Skeletal muscle tissue (tissue), 4 donors: ENCODE measurements around the gene ABLIM3. TPM values are rescaled to one million over a fixed set of nuclear protein-coding genes. Genes with fewer than 3 reads are reported as not detected.

ENCODE experiments used
- H3K27ac ChIP-seq: one replicate; pipeline ENCODE4 v1.7.0; 2013; ENCODE audit warnings: mild to moderate bottlenecking, low read depth, low read length, inconsistent platforms
- H3K27me3 ChIP-seq, 3 donors: one replicate each; pipeline ENCODE4 v1.7.0; 2013; ENCODE audit warnings: low read length in 3 of 3; ENCODE audit not compliant: control insufficient read depth in 3 of 3, insufficient read depth in 3 of 3
- H3K36me3 ChIP-seq, 3 donors: one replicate each; pipeline ENCODE4 v1.7.0; 2013; ENCODE audit warnings: low read length in 3 of 3; ENCODE audit not compliant: control insufficient read depth in 3 of 3, insufficient read depth in 3 of 3
- H3K4me1 ChIP-seq, 3 donors: one replicate each; pipeline ENCODE4 v1.7.0; 2013; ENCODE audit warnings: low read length in 3 of 3, mild to moderate bottlenecking in 3 of 3; ENCODE audit not compliant: control insufficient read depth in 3 of 3, insufficient read depth in 3 of 3
- H3K4me3 ChIP-seq, 3 donors: one replicate each; pipeline ENCODE4 v1.7.0; 2013; ENCODE audit warnings: low read length in 3 of 3
- H3K9ac ChIP-seq, 3 donors: one replicate each; pipeline ENCODE4 v1.7.0; 2013; ENCODE audit warnings: low read length in 3 of 3, mild to moderate bottlenecking in 3 of 3, moderate library complexity in 2 of 3, low read depth in 1 of 3
- H3K9me3 ChIP-seq, 3 donors: one replicate each; pipeline ENCODE4 v1.7.0; 2013; ENCODE audit warnings: low read length in 3 of 3; ENCODE audit not compliant: control insufficient read depth in 3 of 3
- total RNA-seq: library from RNA; depleted of rRNA; stranded (reverse); fragments of >200 nt; gene quantifications from one replicate; pipeline ENCODE4 v1.2.3, GENCODE V29; 2014
- donor health status: Osteomylitis.

Gene ABLIM3
- total RNA-seq, 1 donor from 2014 or later, result 15.1 TPM

- no peak overlapping the region for H3K9ac ChIP-seq
Measured at GRCh38 chr5:149166591-149167100, 25.4 kb downstream of the ABLIM3 start.

DNA sequence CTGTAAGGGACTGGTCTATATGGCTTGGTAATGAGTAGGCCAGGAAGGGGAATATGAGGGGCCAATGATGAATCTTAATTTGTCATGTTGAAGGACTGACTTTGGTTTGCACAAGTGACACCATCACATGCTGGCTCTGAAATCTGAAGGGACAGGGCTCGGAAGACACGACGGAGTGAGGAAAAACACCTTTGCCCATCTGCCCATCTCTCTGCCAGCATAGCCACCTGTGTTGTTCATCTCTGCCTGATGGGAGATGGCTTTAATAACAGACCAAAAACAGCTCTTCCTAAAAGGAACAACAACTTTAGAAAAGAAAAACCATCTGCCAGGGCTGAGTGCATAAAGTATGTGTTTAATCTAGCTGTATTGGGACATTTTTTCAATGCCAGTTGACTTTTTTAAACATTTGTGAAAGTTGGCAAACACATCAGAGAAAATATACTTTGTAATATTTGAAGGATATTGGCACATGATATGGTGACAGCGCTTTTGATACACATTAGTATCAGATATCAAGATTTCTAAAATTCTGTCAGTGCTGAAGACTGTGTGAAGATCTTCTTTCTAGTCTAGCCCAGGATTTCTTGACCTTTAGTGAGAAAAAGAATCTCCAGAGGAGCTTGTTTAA, 27.1 kb downstream of the ABLIM3 start:
- H3K9ac ChIP-seq, result no peak overlapping the region
- H3K4me1 ChIP-seq, result peaks cover 10 to 14% (median 12%) of the 10 kb centered on the region in 3 donors
- no peaks in the 10 kb centered on the region for H3K36me3 ChIP-seq
- H3K27me3 ChIP-seq, result no peaks in the 10 kb centered on the region
- no peak overlapping the region for H3K27ac ChIP-seq
- no peak overlapping the region for H3K4me3 ChIP-seq
- no peaks in the 10 kb centered on the region for H3K9me3 ChIP-seq

More at GRCh38 chr5:149166591-149167100, 25.4 kb downstream of the ABLIM3 start:
- Histone ChIP-seq H3K36me3 (no peaks in the 10 kb centered on the region), H3K27ac (no peak overlapping the region), H3K27me3 (no peaks in the 10 kb centered on the region), H3K4me3 (no peak overlapping the region), H3K9me3 (no peaks in the 10 kb centered on the region), H3K4me1 (peaks cover 4 to 10% (median 9%) of the 10 kb centered on the region in 3 donors)

DNA sequence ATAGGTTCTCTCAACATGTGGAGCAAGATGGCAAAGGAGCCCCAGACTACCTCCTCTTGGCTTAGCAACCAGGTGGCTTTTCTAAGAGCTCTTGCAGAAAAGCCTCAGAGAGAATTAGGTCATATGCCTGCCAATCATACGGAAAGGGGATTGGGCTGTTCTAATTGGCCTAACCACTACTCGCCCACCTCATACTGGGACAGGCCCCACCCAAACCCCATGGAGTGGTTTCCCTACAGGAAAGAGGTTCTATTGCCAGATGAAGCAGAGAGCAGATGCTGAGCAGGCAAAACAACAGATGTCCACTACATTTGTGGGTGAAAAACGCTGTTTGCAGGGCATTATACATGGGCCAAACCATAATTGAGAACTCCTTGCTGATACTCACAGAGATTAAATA, 29.0 kb downstream of the ABLIM3 start:
- Histone ChIP-seq H3K27me3 (no peaks in the 10 kb centered on the region), H3K27ac (no peak overlapping the region), H3K9me3 (no peaks in the 10 kb centered on the region), H3K36me3 (no peaks in the 10 kb centered on the region), H3K9ac (no peak overlapping the region), H3K4me1 (peaks cover 24 to 25% (median 24%) of the 10 kb centered on the region in 3 donors), H3K4me3 (peak overlapping the region in 1 of 3 donors; percentile 1)

DNA sequence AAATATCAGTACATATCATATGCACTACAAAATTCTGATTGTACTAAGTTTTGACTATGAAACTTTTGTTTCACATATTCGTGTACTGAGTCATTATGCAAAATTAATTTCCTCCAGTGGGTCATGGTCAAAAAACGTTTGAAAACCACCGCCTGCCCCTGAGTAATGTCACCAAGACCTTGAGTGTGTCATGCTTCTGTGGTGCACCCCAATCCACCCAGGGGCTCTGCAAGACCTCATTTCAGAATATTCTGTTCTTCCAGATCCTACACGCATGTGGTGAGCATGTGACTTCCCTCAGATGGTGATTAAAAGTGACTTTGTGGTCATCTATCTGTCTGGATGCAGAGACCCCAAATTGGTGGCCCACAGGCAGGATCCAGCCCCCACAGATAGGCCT, 31.0 kb downstream of the ABLIM3 start:
- H3K4me3 ChIP-seq, result no peak overlapping the region
- no peaks in the 10 kb centered on the region for H3K27me3 ChIP-seq
- H3K9me3 ChIP-seq, result no peaks in the 10 kb centered on the region
- no peak overlapping the region for H3K9ac ChIP-seq
- H3K27ac ChIP-seq, result peak overlapping the region; percentile 67
- H3K4me1 ChIP-seq, result peaks cover 35 to 44% (median 38%) of the 10 kb centered on the region in 3 donors
- H3K36me3 ChIP-seq, result no peaks in the 10 kb centered on the region

DNA sequence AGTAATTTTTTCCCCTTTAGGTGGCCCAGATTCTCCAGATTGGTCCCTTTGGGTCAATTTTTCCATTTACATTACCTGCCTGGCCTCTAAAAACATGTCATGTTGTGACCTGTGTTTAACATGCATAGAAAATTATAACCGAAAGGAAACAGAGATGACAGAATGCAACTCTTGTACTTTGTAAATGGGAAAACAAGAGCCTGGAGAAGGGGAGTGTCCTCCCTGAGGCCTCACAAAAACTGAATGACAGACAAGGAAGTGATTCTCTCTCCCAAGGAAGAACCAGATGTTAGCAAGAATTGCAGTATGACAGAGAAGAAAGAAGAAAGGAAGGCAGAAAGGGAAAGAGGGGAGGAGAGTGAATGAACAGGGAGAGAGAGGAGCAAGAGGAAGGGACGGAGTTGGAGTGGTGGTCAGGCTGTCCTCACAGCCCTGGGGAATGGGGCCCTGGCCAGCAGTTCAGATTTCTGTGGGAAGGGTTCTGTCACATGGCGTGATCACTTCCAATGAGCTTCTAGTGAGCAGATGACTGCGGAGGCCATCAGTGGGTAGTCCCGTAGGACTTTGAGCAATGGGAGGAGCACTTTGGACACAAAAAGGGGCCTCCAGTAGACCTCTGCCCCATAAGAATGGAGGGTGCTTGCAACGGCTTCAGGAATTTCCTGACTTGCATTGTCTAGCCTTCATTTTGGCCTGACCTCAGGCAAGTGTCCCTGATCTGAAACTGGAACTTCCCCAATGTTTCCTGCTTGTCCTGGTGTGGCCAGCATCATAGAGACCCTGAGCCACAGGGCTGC, 31.6 kb downstream of the ABLIM3 start:
- Histone ChIP-seq H3K9ac (no peak overlapping the region), H3K27ac (peak overlapping the region; percentile 67), H3K4me3 (no peak overlapping the region), H3K36me3 (no peaks in the 10 kb centered on the region), H3K9me3 (no peaks in the 10 kb centered on the region), H3K27me3 (no peaks in the 10 kb centered on the region), H3K4me1 (peaks cover 35 to 46% (median 39%) of the 10 kb centered on the region in 3 donors)

- Histone ChIP-seq H3K4me3 (no peak overlapping the region), H3K27me3 (no peaks in the 10 kb centered on the region), H3K36me3 (no peaks in the 10 kb centered on the region), H3K9ac (no peak overlapping the region), H3K9me3 (no peaks in the 10 kb centered on the region), H3K4me1 (peaks cover 40 to 50% (median 49%) of the 10 kb centered on the region in 3 donors), H3K27ac (peak overlapping the region; percentile 72)
Measured at GRCh38 chr5:149174847-149175234, 33.5 kb downstream of the ABLIM3 start.

DNA sequence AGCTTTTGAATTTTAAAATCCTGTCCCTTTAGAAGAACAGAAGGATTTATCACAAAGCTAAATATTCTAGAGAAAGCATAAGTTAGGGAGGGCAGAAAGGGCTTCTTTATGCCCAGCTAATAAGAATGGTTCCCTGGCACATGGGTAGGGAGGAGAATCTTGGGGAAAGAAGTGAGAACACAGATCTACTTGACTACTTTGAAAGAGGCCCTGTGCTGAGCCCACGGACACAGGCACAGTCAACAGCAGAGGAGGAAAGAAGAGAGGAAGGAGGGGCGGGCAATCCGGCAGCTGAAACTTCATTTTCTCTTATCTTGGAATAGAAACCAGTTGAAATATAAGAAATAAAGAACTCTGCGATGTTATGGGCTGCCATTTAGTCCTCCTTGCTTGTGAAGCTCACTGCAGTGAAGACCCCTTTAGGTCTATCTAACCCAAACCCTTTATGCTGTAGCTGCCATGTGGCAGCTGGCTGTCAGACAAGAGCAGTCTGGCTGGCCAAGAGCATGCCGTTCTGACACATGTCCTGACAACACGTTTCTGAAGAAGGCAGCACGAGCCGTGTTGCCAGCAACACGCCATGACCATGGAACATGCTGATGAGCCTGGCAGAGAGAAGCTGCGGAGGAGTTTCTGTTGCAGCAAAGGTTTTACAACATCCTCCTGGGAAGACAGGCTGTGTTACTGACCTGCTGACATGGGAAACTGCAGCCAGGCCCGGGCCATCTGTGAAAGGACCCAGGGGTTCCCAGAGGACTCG, 34.2 kb downstream of the ABLIM3 start:
- peak overlapping the region in 2 of 3 donors; percentile 23 to 45 for H3K4me3 ChIP-seq
- no peaks in the 10 kb centered on the region for H3K9me3 ChIP-seq
- H3K27me3 ChIP-seq, result no peaks in the 10 kb centered on the region
- peaks cover 38 to 50% (median 49%) of the 10 kb centered on the region in 3 donors for H3K4me1 ChIP-seq
- H3K36me3 ChIP-seq, result no peaks in the 10 kb centered on the region
- H3K27ac ChIP-seq, result peak overlapping the region; percentile 72
- peak overlapping the region; percentile 16 to 51 (median 32) for H3K9ac ChIP-seq

DNA sequence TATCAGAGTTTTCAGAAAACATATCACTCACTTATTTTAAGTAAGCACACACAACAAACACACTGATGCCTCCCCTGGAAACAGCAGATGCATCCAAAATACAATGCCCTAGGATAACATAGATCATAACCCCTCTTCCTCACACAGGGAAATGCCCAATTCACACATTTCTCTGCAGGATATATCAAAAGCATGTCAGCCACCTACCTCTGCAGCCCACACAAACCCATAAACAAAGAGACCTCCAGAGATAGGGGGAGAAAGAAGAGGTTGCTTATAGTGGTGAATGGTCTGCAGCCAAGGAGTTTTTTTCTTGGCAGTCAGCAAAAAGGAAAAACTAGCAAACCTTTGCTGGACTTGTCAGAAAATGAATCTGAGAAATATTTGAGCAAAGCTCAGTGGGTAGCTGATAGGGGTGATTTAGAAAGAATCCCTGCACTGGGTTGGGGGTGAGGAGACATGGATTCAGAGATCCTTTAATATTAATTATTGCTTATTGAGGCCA, 36.1 kb downstream of the ABLIM3 start:
- H3K27me3 ChIP-seq, result no peaks in the 10 kb centered on the region
- peaks cover 36 to 47% (median 46%) of the 10 kb centered on the region in 3 donors for H3K4me1 ChIP-seq
- H3K4me3 ChIP-seq, result no peak overlapping the region
- no peaks in the 10 kb centered on the region for H3K36me3 ChIP-seq
- H3K27ac ChIP-seq, result no peak overlapping the region
- H3K9me3 ChIP-seq, result no peaks in the 10 kb centered on the region
- H3K9ac ChIP-seq, result no peak overlapping the region

- H3K9ac ChIP-seq, result no peak overlapping the region
- H3K27me3 ChIP-seq, result no peaks in the 10 kb centered on the region
- H3K27ac ChIP-seq, result peak overlapping the region; percentile 19
- peaks cover 30 to 42% (median 42%) of the 10 kb centered on the region in 3 donors for H3K4me1 ChIP-seq
- peaks cover 0 to under 1% (median 0%) of the 10 kb centered on the region in 3 donors for H3K36me3 ChIP-seq
- H3K9me3 ChIP-seq, result no peaks in the 10 kb centered on the region
- H3K4me3 ChIP-seq, result no peak overlapping the region
Measured at GRCh38 chr5:149177911-149178565, 36.7 kb downstream of the ABLIM3 start.
